Stimulated activated CD8-positive, alpha-beta memory T cell treated with anti-CD3 and anti-CD28 coated beads, Interleukin-7, amount 100 ng/mL, for 48 hours (primary cell): ENCODE results near the gene GPRC5C.
"Not testable (repeated sequence)": the region's sequence is repeated elsewhere in the genome, so short reads cannot be mapped to it uniquely, and the experiment has no call there.

ENCODE experiments used
- DNase-seq, 2 donors: peaks; one replicate each; pipeline ENCODE4 v3.0.0-alpha.2; 2020; ENCODE audit warnings: low read depth in 1 of 2; ENCODE audit errors: extremely low read depth in 1 of 2

Gene GPRC5C

DNA sequence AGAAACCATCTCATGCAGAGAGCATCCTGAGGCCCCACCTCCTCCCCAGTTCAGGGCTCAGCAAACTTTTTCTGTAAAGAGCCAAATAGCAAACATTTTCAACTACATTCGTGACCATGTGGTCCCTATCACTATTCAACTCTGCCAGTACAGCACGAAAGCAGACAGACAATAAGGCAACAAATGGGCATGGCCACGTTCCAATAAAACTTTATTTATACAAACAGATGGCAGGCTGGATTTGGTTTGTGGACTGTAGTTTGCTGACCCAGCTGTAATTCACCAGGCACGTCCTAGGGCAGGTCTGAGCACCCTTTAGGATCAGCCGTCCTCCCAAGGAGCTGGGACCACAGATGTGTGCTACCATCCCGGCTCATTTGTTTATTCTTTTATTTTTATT lies 27.1 kb upstream of the GPRC5C start:
- DNase-seq = no peak

DNA sequence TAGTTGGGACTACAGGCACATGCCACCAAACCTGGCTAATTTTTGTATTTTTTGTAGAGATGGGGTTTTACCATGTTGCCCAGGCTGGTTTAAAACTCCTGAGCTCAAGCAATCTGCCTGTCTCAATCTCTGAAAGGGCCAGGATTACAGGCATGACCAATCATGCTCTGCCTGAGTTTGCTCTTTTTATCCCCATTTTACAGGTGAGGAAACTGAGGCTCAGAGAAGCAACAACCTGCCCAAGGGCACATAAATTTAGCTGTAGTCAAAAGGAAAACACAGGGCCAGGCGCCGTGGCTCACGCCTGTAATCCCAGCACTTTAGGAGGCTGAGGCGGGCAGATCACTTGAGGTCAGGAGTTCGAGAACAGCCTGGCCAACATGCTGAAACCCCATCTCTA lies 26.6 kb upstream of the GPRC5C start:
- not testable (repeated sequence) for DNase-seq

DNA sequence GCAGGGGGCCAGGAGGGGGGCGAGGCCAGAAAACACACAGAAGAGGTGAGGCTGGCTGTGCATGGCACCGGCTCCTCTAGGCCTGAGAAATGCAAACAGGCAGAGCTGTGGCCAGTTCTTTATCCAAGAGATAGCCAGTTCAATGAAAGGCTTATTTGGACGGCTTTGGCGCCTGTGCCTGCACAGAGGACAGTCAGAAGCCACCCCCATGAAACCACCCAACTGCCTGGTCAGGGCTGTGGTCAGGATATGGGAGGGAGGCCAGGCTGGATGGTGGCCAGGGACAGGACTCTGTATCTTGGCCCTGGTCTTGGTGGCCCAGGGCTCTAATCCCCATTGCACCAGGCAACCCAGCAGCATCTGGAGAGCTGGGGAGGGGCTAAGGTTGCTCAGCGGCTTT lies 24.5 kb upstream of the GPRC5C start:
- no peak for DNase-seq

DNA sequence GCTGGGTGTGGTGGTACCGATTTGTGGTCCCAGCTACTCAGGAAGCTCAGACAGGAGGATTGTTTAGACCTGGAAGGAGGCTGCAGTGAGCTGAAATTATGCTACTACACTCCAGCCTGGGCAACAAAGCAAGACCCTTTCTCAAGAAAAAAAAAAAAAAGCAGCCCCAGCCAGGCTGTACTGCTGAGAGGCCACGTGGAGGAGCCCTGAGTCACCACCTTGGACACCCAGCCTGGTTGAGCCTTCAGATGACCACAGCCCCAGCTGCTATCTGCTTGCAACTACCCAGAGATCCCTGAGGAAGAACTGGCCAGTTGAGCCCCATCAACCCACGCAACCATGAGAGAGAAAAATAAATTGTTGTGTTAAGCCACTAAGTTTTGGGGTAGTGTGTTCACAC lies 23.6 kb upstream of the GPRC5C start:
- DNase-seq = no peak

DNA sequence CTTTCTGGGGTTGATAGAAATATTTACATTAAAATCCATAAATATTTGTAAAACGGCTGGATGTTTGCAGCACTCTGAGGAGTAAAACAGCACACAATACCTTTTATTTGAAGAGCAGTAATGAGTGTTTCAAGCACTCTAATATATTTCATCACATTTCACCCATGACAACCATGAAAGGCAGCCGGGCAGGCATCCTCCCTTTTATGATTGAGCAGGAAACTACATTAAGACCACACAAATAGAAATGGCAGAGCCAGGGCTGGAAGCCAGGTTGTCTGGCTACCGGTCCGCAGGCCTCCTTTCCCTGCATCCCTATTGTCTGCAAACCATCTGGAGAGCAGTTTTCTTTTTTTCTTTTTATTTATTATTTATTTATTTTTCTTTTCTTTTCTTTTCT lies 23.1 kb upstream of the GPRC5C start:
- no peak for DNase-seq

DNA sequence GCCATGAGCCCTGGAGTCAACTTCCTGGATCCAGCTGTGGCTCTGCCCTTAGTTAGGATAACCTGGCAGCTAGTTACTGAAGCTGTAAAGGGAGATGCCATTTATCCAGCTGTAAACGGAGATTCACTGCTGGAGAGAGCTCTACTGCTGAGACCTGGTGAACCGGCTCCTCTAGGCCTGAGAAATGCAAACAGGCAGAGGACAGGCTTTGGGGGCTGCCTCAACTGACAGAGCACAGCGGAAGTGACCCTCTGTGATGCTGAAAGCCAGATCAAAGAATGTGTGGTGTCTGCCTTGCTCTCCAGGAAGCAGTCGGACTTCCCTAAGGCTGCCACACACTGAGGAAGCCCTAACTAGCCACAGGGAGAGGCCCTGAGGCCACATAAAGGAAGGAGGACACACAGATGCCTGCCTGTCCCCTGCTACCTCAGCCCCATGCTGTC lies 21.9 kb upstream of the GPRC5C start:
- no peak for DNase-seq

DNA sequence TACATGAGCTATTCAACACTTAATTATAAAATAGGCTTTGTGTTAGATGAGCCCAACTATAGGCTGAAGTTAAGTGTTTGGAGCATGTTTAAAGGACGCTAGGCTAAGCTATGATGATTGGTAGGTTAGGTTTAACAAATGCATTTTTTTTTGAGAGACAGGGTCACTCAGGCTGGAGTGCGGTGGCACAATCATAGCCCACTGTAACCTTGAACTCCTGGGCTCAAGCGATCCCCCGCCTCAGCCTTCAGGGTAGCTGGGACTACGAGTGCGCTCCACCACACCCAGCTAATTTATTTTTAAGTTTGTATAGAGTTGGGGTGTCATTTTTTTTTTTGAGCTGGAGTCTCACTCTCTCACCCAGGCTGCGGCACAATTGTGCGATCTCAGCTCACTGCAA lies 19.3 kb upstream of the GPRC5C start:
- DNase-seq = no peak

DNA sequence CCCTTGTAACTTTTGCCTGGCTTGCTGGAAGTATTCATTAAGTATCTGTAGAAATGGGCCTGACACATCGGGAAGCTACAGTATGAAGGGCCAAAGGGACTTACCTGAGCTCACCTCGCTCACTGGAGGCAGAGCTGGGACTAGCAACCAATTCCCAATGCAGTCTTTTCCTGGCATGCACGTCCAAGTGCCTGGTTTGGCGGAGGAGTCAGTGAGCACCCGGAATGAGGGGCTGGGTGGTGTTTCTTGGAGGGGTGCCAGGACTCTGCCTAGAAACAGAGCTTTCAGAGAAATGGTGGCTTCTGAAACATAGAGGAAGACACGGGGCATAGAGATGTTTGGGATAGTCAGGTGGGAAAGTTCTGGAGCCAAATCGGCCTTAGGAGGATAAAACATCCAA lies 18.4 kb upstream of the GPRC5C start:
- no peak for DNase-seq

DNA sequence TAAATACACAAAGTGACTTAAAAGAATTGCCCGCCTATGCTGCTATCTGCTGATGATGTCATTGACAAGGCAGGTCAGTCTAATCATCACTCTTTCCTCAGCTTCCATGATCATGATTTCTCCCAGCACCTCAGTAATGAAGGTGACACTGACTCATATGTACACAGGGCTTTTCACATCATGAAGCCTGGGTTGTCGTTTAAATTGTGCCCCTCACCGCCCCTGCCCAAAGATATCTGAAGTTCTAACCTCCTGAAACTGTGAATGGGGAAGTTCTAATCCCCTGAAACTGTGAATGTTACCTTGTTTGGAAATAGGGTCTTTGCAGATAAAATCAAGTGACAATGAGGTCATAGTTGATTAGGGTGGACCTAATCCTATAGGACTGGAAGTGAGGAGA lies 17.4 kb upstream of the GPRC5C start:
- DNase-seq = no peak

DNA sequence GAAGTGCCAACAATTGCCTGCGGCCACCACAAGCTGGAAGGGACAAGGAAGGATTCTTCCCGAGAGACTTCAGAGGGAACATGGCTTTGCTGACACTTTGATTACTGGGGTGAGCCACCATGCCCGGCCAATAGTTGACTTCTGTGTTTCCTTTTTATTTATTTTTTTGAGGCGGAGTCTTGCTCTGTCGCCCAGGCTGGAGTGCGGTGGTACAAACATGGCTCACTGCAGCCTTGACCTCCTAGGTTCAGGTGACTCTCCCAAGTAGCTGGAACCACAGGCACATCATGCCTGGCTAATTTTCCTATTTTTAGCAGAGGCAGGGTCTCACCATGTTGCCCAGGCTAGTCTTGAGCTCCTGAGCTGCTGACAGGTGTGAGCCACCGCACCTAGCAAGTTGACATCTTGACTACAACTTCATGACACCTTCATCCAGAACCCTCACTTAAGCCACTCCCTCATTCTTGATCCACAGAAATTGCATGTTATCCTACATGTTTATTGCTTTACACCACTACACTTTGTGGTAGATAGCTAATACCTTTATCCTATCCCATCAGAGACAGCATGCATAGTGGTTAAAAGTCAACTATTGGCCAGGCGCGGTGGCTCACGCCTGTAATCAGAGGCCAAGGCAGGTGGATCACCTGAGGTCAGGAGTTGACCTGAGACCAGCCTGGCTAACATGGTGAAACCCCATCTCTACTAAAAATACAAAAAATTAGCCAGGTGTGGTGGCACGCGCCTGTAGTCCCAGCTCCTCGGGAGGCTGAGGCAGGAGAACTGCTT lies 16.1 kb upstream of the GPRC5C start:
- DNase-seq = no peak

DNA sequence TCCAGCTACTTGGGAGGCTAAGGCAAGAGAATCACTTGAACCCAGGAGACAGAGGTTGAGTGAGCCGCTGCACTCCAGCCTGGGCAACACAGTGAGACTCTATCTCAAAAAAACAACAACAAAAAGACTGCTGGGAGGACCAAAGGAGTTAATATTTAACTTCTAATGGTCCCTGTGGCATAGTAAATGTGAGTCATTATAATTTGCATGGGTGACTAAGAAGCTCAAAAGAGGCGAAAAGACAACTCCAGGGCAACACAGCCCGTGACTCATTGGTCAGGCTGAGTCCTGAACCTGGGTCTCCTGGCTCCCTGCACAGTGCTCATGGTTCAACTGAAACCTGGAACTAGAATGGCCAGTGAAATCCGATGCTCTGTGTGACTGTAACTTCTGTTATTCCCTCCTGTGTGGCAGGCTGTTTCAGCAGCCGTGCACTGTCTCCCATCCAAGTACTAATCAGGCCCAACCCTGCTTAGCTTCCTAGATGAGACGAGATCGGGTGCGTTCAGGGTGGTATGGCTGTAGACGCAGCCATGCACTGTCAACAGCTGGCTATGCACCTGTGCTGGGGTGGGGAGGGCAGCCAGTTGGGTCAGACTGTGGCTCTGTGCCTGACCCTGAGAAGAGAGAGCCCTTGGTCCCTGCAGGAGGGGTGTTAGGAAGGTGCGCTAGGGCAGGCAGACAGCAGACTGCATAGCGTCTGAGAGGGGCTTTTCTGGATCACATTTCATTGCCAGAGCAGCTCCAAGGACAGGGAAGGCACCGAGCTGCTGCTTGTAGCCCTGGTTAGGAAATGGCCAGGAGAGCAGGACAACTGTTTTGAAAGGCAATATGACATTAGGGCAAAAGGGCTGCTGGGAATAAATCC lies 14.5 kb upstream of the GPRC5C start:
- DNase-seq = no peak

DNA sequence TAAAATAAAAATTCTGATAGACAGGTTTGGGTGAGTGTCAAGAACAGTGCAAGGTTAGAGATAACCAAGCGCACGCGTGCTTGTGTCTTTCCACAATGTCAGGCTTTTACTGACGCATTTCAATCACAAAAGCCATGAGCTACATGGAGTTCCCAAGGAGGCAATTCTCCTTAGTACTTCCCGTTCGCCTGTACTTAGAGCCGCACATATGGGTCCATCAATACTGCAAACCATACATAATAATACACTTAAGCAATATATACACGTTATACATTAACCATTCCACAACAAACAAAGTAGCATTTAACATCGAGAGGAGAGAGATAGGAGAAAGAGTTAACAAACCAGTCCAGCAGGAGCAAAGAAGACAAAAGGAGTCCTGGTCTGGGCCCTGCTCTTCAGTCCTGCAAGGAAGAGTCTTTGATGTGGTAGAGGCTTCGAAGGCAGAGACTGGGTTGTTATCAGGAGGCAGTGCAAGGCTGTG lies 11.9 kb upstream of the GPRC5C start:
- DNase-seq = no peak

DNA sequence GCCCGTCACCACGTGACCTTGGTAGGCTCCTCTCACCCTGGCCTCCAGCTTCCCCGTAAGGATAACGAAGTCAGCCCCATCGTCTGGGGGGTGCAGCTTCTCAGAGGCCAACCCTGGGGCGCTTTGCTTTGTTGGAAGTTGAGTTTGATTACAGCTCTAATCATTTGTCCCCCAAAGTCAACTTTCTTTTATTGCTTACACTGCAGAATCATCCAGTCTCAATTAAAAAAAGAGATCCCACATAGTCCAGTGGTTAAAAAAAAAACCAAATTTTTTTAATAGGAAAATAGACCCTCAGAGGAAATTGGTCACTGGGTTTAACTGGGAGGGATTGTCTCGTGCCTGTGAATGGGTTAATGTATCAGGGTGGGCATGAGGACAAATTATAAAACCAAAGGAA lies 7.8 kb upstream of the GPRC5C start:
- no peak for DNase-seq

DNA sequence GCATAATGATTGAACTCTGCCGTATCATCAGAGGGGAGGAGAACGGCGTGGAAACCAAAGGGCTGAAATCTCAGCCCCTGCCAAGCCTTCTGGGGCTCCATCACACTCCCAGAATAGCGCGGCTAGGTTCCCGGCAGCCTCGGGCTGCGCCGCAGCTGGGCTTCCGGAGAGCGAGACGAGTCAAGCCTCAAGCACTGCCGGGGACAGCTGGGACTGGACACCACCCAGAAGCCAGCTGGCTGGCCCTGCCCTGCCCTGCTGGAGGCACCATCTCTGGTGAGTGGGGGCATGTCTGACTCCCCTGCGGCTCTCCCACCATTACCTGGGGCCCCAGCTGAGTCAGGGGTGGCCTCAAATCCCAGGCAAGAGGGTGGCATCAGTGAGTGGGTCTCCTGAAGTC lies 7.2 kb upstream of the GPRC5C start:
- DNase-seq = no peak

DNA sequence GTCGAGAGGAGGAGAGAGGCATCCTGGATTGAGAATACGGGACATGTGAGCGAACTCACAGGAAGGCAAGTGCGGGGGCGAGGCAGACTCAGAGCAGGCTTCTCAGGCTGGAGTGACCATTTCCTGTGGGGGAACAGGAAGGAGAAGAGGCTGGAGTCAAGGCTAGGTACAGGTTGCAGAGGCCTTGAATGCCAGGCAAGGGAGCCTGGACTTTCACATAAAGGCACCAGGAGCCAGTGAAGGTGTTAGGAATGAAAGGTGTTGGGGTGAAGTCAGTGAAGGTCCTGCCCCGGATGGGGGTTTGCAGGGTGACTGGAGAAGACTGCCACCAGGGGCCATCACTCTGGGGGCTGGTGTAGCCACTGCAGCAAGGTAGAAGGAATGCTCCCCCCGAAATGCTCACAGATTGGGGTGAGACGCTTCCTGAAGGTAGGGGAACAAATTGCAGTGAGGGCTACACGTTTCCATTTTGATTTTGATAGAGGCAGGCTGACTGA lies 5.3 kb upstream of the GPRC5C start:
- no peak for DNase-seq

DNA sequence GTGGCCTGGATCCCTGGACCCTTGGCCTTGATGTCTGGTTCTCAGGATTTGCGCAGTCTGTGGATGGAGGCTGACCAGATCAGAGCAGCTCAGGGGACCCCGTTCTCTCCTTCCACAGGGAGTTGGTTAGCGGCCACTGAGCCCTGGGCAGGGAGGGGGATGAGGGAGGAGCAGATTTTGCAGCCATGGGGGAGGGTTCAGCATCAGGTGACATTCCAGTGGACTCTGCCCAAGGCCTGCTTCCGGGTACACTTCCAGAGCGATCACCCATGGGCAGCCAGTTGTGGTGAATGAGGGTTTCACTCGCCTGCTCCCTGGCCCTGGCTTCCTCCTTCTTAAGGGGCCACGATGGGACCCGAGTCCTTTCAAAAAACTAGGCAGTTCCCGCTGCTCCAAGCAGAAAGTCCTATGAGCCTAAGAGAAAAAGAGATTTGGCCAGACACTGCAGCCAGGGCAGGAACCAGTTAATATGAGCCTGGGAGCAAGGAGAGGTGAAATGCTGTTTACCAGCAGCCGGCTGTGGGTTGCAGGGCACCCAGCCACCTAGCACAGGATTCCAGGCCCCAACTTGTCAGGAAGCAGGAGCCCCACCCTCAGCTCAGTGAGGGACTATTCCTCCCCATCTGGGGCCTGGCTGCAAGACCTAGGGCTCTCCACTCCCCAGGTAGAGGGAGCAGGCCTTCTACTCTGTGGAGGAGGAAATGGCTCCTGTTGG lies 4.7 kb upstream of the GPRC5C start:
- DNase-seq = no peak

DNA sequence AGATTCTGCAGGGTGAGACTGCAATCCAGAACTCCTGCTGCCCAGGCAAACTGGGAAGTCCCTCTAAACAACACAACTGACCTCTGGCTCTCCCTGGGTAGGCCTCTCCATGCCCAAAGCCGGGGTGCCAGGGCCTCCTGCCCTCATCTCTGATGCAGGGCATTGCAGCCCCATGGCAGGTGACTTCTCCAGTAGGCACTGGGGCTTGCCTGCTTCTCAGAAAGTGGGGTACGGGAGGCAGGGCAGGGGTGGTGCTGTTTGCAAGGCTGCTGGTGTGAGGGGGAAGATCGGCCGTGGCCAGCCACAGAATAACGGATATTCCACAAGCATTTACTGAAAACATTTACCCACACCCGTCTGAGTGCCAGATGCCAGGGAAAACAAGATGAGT lies 4.1 kb upstream of the GPRC5C start:
- DNase-seq = no peak

DNA sequence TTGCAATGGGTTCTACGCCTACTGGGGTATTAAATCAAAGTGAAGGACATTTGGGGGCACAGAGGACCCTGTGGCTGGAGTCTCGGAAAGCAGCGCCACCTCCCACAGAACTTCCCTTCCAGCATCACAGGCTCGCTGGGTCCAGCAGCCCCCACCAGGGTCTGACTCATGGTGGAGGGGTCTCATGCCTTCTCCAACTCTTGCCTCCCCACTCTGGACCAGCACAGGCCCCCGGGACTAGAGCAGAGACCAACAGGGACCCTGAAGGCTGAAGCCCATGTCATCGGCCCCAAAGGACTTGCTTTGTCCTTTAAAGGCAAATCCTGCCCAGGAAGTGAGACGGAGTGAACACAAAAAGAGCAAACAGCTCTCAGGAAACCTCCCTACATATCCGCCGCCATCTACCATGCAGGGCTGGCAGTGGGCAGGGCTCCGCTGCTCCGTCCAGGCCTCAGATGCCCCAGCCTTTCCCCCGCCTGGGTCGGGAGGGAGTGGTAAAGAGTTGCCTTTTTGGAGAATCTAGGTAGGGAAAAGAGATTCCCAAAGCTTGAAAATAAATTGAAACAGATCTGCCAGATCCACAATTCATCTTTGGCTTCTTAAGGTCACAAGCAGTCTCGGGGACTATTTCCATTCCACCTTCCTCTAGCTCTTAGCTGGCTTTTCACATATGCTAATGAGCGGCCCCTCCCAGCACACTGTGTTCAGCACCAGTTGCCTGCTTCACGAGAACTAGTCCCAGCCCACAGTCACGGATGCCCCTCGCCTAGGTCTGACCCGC lies 2.1 kb upstream of the GPRC5C start:
- no peak for DNase-seq

DNA sequence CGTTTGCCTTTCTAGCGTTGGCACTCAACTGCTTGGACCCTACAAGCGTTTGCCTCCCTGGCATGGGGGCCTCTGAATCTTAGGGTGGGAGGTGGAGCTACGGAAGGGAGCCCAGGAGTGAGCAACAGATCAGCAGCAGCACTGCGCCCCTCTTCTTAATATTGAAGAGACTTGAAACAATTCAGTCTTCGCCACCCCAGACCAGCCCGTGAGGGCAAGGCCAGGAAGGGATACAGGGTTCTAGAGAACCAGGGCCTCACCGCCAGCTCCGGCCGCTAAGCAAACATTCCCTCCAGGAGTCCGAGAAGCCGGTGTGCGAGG lies 1.5 kb upstream of the GPRC5C start:
- DNase-seq = no peak

DNA sequence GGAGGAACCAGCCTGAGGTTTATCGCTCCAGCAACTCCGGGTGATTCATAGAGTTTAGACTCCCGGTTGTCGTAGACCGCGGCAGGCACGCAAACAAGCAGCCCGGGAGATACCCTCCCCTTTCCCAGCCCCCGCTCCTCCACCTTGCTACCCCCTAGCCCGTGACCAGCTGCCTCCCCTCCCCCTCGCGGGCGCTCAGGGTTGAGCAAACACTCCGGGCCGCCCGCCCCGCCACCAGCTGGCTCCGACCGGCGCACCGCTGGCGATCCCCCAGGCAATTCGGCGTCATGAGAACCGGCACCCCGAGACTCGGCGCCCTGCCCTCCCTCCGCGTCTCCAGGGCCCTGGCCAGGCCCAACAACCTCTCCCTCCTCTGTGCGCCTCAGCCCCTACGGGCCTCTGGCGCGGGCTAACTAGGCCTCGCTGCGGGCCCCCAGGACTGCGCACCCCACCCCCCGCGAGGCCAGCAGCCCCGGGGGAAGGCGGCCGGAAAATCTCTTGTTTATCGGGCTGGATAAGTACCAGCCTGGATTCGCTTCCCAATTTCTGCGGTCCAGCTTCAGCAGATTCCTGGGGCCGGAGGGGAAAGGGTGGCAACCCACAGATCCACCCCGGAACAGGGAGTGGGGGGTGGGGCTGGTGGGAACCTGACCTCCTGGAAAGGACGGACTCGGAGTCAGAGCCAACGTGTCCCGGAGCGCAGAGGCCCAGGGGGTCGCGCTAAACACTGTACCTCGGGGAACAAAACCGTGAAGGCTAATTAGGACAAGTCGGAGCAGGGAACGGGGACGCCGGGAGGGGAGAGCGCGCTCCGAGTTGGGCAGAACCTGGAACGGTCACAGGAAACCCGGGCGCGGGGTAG lies 951 bp upstream of the GPRC5C start:
- DNase-seq = no peak
